Activated gamma-delta T cell treated with Interleukin-2 at 50 U/mL for 16 hours (primary cell): ENCODE results near the gene NUP205.
"Not testable (repeated sequence)": the region's sequence is repeated elsewhere in the genome, so short reads cannot be mapped to it uniquely, and the experiment has no call there.

Experiments
- DNase-seq: peaks from one replicate; pipeline ENCODE4 v3.0.0-alpha.2; 2020

NUP205 gene

DNA sequence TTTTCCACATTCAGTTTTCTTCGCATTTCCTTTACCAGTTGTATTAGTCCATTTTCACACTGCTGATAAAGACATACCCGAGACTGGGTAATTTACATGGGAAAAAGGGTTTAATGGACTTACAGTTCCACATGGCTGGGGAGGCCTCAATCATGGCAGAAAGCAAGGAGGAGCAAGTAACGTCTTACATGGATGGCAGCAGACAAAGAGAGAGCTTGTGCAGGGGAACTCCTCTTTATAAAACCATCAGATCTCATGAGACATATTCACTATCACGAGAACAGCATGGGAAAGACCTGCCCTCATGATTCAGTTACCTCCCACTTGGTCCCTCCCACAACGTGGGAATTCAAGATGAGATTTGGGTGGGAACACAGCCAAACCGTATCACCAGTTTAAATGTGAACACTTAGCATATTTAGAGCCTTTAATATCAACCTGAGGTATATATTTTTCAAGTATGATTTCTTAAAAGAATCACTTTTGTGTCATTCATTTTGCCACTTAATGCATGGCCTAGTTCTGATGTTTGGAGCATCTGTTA, 111.2 kb downstream of the NUP205 start:
- not testable (repeated sequence) for DNase-seq

DNA sequence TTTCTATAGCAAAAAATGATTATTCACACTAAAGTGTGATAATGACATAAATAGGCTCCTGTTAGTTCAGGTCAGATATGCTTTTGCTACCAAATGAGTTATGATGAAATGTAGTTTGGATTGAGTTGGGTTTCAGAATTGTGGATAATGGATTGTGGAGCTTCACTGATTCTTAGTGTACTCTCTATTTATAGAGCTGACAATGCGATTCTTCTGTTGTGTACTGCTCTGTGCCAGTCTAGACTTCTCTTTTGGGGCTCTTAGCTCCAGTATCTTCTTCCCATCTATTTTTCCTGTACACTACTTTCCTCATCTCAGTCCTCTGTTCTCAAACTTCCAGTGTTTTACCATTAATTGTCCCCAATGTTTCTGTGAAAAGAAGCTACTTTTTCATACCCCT, 112.1 kb downstream of the NUP205 start:
- no peak for DNase-seq

DNA sequence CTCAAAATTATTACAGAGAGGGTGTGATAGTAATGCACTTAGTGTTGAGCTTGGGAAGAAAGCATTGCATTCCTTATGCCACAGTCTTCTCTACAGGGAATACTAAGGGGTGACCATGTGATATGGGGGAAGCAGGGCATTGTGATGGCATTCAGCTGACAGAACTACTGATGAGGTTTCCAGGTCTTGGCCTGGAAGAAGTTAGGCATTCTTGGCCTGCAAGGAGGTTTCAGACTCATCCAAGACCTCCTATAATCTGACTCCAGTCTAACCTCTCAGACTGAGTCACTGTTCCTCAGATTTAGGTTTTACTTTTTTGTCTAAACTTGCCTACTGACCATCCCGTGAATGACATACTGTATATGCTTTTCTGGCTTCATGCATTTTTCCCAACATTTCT, 112.5 kb downstream of the NUP205 start:
- DNase-seq = no peak

DNA sequence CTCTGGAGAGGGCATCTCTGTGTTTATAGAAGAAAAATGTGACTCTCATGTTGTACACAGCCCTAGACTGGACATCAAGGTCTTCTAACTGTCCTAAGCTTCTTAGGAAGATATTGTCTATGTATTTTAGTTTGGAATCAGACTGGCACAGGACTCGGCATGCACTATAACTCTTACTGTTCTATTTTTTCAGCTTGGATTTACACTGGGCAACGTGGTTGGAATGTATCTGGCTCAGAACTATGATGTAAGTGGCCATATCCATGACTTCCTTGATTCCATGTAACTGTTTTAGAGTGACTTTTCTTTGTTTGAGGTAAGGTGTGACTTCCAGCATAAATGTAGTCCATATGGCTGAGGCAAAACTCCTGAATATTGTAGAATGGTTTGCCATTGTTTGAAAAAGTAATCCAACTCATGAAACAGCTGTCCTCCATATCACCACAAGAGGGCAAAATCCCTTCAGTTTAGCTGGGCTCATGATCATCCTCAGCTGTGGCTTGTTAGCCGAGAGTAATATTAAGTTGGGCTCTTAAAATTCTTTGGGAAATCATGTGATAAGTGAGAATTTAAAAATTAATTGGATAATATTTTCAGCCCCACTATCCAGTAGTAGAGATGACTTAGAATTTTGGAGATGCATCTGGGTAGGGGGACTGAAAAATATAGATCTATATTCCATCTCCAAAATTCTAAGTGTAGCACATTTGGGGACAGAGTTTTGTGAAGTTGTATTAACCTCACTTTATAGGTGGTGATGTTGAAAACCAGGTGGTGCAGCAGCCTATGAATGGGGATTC, 115.0 kb downstream of the NUP205 start:
- no peak for DNase-seq

DNA sequence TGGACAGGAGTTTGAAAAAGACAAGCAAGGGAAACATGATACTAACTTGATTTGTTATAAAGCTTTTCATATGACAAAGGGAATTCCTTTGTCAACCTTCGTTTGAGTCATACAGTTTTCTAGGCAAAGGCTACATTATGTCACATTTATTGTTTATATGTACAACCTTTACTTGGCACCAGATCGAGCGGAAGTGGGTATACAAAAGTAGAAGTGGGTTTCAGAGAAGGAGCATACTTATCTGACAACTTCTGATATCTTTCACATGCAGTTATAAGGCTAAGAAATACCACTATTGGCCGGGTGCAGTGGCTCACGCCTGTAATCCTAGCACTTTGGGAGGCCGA, 115.6 kb downstream of the NUP205 start:
- DNase-seq = no peak

DNA sequence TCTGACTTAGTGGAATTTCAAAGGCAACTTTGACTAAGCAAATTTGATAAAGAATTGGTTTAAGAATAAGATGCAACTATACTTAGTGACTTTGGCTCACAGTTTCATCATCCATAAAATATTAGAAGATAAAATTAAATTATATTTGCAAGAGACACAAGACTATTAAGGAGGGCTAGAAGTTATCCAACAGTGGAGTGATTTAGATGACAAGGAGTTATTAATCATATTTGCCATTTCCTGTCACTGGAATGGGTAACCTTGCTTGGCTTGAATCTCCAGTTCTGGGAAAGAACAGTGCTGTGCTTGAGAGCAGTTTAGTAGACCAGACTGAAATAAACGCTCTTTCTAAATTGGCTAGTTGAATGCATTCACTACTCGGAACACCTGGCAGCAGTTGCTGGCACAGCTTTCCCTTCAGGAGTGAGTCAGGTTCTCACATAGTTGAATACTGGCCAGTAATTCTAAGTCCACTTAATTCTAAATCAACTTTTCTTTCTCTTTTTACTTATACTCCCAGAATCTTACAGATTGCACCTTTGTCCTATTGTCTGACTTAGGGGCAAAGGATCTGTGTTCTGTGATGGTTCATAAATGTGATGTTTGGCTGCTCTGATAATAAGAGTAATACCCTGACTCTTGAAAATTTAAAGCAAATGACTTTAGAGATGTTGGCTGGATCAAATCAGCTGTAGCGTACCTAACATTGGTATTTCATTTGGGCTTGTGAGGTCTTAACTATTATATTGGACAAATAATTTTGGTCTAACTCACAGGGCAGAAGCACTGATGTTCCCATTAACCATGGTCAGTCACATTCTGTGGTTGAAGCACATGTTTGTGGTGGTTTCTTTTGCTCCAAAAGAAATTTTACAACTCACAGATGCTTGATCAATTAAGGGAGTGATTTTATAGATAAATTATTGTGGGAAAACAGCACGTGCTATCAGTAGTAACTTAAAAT, 121.2 kb downstream of the NUP205 start:
- no peak for DNase-seq

DNA sequence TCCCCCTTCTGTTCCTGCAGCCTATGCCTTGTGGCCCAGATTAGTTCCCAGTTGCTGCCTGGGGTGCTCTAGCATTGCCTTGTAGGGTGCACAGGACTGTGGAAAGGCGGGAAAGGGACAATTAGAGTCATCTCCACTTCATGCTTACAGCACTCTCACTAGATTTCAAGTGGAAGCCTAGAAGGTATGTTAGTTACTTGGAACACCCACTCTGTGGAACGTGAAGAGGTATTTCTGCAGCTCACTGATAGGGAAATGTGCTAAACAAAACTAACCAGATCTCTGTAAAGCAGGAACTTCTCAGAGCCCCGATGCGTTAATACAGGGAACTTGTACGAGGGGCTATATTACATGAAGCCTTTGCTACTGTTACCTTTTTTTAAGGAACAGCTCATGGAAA, 124.0 kb downstream of the NUP205 start:
- DNase-seq = no peak

DNA sequence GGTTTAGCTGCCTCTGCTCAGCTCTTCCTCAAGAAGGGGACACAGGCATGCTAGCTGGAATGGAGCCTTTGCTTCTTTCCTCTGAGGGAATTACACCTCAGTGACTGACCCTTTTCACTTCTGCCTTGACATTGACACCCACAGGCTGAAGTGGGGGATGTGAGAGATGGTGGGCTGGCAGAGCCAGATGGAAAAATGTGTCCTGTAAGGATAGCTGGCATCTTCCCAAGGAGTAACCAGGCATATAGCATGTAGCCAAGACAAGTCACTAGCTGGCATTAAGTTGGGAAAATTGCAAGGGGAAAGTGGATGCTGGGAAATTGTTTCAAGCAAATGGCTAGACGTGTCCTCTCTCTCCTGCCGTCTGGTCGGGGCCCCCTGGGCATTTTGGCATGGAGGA, 124.5 kb downstream of the NUP205 start:
- DNase-seq = no peak

DNA sequence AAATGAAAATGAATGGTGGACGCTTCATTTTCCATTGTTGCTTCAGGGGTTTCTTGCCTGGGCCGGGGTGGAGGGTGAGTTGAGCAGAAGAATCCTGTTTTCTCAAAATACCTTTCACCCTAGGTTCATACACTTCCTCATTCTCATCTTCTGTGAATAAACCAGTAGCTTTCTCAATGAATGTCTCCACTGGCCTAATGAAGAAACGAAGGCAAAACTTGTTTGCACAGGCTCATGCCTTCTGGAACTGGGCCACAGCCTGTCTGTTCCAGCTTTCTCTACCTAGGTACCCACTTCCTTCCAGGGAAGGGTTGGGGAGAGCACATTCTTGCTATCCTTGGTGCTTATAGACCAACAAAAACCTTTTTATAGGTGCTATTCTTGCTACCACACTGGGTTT, 125.9 kb downstream of the NUP205 start:
- DNase-seq = no peak

DNA sequence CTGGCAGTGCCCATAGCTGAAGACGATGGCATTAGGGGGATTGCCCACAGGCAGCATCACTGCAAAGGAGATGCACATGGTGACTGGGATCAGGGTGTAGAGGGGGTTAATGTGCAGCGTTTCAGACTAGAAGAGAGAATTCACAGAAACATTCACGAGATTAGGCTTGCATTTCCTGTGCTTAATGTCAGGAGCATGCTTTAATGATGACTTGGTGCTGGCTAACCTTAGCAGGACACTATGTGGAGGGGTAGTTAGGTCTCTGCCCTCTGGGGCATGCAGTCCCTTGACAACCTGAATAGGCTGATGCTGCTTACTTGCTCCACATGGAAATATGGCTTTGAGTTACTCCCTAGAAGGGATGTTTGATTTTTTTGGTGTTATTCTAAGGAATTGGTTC, 126.4 kb downstream of the NUP205 start:
- no peak for DNase-seq

DNA sequence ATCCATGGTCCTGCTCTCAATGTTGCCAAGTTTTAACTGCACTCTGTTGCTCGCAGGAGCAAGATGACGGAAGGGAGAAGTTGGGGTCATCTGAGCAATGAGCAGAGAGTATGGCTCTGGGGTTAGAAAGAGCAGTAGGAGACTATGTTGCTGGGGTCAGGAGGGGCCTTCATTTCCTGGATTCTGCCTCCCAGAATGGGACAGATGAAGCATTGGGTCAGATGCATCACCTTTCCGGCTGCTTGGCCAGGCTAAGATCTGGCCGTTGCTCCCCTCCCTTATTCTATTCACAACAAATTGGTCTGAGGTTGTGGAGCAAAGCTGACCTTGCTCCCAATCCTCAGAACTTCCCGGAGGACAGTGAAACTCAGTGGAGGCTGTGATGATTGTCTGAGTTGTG, 127.0 kb downstream of the NUP205 start:
- DNase-seq = no peak

DNA sequence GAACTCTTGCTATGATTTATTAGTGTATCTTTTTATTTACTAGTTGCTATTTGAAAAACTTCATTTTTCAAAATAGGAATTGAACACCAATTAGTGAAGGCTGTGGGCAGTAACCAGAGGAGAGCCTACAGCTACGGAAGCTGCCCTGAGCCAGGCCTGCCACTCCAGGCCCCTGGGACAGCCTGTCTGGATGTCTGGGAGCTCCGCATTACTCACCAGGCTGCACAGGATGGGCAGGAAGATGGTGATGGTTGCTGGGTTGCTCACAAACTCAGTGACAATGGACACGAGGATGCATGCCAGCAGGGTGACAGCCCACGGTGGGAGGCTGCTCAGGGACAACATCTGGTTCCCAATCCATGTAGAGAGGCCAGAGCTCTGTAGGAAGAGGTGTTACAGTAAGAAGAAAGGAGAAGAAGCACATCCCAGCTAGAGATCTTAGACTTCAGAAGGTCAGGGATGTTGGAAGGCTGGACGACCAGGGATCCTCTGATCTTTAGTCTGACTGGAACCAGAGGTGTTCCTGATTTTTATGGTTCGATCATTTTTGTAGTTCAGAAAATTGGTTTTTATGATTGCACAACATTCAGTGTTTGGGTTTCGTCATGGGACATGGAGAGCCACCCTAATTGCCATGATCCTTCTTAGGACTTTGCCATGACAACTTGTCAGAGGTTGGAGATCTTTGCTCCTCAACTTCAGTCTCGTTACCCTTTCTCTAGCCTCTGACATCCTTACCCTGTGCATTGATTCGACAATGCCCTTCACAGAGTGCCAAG, 127.8 kb downstream of the NUP205 start:
- no peak for DNase-seq

DNA sequence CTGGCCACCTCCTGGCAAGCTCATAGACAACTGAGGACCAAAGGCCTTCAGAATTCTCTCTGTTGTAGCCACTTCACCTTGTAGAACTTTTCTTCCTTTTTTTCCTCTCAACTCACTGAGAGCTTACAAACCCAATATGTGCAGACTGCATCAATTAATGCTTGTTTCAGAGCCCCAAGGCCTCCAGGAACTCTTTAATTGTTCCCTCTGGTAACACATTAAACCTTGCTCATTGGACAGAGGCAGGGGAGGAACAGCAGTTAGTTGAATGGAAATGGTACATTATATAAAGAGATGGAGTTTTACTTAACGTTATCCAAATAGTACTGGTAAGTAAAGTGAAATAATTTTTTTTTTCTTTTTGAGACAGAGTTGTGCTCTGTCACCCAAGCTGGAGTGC, 129.7 kb downstream of the NUP205 start:
- DNase-seq = no peak

DNA sequence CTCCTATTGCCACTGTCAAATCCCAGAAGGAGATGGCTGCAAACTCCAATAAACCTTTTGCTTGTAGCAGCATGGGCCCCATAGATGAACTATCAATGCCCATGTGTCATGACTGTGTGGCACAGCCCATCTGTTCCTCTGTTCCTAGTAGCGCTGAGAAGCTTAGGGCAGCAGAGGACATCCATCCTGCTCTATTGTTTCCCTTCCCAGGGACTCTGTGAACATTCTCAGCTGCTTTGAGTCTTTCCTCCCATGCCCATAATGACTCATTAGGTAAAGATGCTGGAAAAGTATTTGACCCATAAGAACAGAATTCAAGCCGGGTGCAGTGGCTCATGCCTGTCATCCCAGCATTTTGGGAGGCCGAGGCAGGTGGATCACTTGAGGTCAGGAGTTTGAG, 132.8 kb downstream of the NUP205 start:
- DNase-seq = no peak

DNA sequence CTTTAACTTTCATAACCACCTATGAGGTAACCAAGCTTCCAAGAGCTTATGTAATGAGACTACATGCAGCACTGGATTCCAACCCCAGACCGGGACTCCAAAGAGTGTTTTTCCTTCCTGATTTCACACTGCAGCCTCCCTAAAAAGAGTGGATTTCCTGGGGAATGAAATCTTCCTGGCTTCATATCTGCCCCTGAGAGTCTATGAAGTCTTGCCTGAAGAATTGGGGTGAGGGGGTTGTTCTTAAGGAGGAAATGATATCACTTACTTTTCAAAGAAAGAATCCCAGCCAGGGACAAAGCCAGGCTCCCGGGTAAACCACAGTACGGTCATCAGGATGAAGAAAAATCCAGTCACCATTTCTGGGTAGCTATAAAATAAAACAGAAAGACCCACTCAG, 134.3 kb downstream of the NUP205 start:
- DNase-seq = no peak

DNA sequence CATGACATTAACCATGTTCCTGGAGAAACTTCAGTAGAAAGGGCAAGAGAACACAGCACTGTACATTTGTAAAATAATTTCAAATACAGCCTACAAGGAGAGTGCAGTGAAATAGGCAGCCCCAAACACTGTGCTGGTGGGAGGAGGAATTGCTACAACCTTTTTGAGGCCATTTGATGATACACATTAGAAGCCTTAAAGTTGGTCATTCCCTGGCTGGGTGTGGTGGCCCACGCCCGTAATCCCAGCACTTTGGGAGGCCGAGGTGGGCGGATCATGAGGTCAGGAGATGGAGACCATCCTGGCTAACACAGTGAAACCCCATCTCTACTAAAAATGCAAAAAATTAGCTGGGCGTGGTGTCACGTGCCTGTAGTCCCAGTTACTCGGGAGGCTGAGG, 134.9 kb downstream of the NUP205 start:
- DNase-seq = not testable (repeated sequence)

DNA sequence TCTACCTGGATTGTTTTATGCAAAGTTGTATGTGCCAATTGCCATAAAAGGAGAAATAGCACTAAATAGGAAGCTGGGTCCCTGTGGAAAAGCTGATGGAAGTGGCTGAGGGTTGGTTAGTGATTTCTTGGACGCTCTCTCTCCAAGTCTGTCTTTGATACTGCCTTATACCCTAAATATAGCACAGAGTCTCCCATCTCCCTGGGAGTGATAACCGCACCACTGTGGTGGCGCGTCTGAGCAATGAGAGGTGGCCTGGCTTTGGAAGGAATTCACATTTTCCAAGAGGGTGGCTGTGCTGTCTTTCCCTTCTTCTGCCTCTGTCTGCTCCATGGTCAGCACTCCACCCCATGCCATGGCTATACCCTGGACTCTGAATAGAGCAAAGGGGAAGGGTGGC, 135.8 kb downstream of the NUP205 start:
- no peak for DNase-seq

DNA sequence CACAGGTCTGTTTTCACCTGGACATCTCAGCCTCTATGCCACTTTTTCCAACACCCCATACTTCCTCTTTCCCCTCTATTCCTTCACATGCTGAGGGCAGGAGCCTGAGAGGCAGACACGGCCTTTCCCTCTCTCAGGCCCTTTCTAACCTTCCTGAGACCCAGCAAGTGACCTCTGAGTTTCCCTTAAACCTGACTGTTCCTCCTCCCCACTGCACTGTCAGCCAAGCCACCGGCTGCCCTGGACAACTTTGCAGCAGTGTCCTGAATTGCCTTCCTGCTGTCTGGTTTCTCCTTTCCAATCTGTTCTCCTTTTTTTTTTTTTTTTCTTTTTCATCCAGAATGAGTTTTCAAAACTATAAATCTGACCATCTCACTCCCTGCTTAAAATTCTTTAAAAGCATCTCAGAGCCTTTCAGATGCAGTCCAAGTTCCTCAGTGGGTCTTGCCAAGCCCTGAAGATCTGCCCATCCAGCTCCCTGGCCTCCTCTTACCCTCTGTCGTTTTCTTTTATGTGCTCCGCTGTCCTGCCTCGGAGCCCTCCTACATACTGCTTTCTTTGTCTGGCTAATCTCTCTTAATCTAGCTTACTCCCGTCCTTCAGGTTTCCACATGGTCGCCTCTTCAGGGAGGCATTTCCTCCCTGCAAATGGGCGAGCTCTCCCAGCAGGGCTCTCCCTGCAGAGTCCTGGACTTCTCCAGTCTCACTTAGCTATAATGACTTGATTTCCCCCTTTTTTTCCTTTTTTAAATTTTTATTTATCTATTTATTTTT, 139.7 kb downstream of the NUP205 start:
- DNase-seq = no peak
